Measurements from ENCODE around the gene ANKRD26.

Gene ANKRD26

DNA sequence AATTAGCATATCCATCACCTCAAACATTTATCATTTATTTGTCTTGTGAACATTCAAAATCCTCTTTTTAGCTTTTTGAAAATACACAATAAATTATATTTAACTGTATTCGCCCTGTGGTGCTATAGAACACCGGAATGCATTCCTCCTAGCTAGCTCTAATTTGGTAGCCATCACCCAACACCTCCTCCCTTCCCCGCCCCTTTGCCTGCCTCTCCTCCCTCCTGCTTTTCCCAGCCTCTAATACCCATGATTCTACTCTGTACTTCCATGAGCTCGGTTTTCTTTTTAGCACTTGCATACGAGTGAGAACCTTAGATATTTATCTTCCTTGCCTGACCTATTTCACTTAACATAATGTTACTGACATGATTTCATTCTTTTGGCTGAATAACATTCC is 80.1 kb downstream of the ANKRD26 start:
- no peak for DNase-seq (ENCODE audit: low read depth in 2 of 2)

DNA sequence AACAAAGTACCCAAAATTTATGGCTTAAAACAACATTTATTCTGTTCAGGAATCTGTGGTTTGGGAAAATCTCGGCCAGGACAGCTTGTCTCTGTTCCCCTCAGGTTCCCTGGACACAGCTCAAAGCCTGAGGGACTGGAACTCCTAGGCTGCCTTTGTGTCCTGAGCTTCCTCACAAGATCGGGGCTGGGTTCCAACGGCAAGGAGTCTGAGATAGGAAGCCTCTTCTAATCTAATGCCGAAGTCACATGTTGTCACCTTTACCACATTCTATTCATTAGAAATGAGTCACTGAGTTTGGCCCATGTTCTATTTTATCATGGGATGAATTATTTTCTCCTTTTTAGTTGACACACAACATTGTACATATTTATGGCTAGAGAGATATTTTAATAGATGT is 80.5 kb downstream of the ANKRD26 start:
- no peak for DNase-seq (ENCODE audit: low read depth in 2 of 2)

DNA sequence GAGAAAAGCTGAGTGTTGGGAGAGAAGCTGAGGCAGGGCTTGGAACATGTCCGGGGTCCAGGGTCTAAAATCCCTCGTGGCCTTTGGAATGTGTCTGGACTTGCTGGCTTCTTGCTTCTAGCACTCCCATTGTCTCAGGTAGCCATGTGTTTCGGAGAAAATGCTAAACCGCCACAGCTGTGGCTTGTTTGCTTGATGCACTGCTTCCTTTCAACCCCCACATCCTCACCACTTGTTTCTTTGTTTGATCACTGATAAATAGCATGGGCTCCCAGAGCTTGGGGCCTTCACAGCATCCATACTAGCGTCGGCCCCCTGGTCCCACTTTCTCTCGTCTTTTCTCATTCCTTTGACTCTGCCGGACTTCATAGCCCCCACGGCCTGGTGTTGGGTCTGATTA is 102.7 kb downstream of the ANKRD26 start:
- DNase-seq (ENCODE audit: low read depth in 2 of 2) = no peak

DNA sequence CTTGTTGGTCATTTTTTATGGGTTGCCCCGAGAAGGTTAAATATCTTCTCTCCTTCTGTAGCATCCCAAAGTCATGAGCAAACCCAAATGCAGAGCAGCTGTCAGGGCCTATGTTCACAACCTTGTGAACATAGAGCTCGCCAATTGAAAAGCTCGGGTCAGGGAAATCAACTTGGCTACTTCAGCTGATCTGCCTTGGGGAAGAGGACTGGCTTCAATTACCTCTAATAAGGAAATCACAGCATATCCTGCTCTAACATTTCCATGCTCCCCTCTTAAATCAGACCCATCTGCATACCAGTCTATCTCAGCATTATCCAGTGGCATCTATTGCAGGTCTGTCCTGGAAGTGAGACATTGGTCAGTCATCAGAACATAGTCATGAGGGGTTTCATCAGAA is 105.6 kb downstream of the ANKRD26 start:
- DNase-seq (ENCODE audit: low read depth in 2 of 2) = no peak

DNA sequence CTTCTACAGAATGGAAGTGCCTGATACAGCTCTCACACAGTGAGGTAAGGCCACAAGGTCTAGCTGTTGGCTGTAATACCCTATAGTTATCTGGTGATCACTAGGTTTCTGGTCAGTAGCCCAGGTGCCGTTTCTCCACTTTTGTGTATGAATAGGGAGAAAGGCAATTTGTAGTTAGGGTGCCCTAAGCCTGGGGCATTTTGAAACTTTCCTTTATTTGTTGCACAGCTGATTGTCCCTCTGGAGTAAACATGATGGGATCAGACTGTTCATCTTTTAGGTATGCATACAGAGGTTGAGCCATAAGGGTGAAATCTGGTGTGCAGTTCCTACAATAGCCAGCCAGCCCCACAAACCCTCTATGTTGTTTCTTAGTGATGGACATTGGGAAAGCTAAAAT is 112.4 kb downstream of the ANKRD26 start:
- DNase-seq (ENCODE audit: low read depth in 2 of 2) = no peak

DNA sequence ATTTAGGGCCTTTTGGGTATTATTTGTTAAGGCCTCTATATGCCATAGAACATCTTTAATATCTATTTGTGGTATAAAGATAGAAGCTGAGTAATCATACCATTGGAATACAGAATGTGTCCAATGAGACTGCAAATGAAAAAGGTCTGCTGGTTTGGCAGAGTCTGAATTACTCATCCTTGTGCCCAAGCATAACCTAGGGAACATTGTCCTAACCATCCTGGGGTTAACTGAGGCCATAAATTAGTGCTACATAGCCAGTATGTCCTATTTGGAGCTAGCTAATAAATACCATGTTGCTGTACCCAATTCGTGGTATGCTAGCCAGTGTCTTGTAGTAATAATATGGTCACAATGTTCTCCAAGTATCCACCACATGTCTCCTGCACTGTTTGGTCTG is 117.1 kb downstream of the ANKRD26 start:
- DNase-seq (ENCODE audit: low read depth in 2 of 2) = no peak

DNA sequence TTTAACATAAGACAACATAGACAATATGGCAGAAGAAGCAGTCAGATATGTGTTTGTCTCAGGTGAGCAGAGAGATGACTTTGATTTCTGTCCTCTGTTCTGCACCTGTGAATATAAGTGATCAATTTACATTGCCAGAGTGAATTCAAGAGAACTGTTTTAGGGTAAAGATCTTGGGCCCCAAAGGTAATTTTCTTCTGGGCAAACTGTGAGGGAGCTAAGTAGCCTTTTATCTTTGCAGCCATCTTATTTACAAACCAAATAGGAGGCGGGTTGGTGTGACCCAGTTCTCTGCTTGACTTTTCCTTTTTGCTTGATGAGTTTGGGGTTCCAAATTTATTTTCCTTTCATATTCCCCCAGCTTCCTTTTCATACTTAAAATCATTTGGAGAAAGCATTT is 118.2 kb downstream of the ANKRD26 start:
- no peak for DNase-seq (ENCODE audit: low read depth in 2 of 2)

DNA sequence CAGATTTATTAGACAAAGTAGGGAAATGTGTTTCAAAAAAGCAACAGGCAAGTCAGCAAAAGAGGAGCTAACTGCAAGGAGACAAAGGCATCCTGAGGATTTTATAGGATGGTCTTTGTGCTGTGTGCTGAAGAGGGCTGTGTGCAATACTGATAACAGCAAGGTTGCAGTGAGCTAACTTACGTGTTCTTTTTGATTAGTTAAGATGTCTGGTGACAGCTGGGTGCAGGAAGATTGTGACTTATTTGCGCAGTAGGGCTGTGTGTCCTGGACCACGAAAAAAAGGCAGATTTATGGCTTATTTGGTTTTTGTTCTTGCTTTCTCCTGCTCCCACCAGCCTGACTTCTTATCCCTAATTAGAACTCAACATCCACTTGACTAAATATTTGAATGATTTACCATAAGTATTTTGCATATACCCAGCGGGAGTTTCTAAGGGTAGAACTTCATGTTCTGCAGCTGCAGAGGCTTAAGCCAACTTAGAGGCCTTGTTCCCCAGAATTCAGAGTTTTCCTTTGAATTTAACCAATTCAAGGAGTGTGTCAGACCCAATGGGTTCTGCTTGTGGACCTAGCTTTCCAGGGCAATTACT is 119.0 kb downstream of the ANKRD26 start:
- no peak for DNase-seq (ENCODE audit: low read depth in 2 of 2)

DNA sequence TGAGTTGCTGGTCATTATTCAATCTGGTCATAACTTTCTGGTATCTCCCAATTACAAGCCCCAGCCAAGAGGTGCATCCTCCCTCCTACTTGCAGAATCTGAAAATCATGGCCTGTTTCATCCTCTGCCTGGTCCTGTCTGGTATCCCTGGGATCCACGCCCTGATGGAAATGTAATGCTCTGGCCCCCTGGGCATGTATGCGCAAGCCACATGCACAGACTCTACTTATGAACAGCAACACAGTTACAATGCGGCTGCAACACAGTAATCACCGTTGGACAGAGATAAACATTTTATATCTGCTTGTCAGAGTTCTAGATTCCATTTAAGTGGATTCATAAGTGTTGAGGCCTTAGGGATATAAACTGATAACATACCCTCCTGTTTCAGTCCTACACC is 121.8 kb downstream of the ANKRD26 start:
- no peak for DNase-seq (ENCODE audit: low read depth in 2 of 2)

DNA sequence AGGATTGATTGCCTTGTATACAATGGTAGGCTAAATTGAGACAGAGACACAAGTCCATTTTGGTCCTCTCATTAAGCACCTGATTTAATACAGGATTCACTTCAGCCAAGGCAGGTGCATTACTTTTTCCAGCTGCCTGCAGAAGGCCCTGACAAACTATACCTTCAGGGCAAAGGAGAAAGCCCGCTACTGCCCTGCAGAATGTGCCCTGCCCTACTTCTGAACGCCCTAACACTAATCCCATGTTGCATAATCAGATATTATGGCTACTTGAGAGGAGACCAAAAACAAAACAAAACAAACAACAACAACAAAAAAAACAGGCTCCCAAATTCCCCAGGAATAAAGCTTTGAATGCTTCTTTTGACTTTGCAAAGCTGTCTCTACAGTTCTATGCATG is 122.7 kb downstream of the ANKRD26 start:
- no peak for DNase-seq (ENCODE audit: low read depth in 2 of 2)

DNA sequence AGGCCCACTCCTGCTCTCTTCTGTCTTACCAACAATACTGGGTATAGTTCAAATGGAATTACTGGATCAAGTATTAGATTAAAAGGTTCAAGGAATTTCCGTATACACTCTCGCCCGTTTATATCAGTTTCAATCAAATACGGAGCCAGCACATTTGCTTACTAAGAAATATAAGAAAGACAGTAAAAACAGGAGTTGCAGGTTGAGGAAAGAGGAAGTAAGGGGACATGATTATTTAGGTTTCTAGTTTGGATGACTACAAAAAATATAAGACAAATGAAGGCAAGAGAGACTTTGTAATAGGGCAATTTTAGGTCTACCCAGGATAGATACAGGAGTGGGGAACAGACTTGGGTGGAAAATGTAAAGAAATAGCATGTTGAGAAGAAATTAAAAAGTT is 129.6 kb downstream of the ANKRD26 start:
- no peak for DNase-seq (ENCODE audit: low read depth in 2 of 2)

DNA sequence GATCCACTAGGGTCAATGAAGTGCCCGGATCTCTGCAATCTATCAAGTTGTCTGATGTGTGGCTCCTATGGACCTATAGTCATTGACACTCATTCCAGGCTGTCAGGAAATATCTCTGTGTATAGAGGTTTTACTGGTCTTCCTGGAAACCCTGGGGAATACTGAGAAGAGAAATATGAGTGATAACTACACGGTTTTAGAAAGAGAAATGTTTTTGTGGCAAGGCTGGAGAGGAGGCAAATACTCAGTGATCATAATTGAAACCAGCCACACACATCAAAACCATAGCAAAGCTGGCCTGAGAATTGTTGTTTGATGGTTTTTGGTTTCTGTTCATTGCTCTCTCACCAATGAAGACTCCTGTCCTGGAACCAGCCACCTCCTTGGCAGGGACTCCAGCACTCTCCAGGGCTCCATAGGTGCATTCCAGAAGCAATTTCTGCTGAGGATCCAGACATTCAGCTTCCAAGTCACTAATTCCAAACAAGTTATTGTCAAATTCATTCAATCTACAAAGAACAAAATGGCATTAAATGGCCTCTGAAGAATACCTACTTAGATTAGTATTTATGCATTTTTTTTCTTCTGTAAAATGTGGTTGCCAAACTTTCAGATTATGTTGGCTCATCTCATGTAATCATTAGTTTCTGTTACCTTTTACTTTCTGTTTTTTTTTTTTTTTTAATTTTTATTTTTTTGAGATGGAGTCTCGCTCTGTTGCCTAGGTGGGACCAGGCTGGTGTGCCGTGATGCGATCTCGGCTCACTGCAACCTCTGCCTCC is 131.0 kb downstream of the ANKRD26 start:
- no peak for DNase-seq (ENCODE audit: low read depth in 2 of 2)

DNA sequence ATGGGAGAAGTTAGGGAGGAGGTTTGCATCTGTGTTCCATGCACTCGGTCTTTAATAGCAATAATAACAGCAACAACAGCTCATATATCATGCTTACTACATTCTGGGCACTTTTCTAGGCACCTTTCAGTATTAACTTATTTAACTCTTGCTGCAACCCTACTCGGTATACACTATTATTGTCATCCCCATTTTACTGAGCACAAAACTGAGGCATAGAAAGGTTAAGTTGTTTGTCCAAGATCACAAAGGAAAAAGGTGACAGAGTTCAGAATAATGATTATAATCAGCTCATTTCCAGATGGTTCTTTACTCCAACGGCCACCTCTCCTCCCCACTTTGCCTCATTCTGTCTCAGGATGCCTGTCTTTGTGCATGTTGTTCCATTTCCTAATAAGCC is 137.5 kb downstream of the ANKRD26 start:
- DNase-seq (ENCODE audit: low read depth in 2 of 2) = no peak

DNA sequence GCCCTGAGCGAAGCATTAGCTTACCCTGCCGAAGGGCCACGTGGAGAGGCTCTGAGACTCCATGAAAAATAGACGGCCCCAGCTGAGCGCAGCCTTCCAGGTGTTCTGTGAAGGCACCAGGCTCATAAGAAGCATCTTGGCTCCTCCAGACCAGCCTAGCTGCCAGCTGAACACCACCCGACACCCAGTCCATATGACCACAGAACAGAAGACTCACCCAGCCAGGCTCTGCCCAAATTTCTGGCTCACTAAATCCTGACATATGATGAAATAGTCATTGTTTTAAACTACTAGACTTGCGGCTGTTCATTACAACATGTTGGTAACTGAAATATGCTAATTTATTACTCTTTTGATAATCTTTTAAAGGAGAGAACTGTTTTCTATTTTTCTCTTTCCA is 140.0 kb downstream of the ANKRD26 start:
- no peak for DNase-seq (ENCODE audit: low read depth in 2 of 2)

DNA sequence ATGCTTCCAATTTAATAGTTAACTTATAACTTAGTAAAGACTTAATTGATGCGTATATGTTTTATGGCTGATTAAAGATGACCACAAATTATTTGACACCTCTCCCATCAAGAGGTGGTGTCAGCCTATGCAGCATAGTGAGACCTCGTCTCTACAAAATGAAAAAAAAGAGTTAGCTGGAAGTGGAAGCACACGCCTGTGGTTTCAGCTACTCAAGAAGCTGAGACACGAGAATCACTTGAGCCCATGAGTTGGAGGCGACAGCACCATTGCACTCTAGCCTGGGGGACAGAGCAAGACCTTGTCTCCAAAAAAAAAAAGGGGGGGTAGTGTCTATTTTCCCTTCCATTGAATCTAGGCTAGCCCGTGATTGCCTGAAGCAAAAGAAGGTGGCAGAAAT is 140.5 kb downstream of the ANKRD26 start:
- no peak for DNase-seq (ENCODE audit: low read depth in 2 of 2)
